ENCODE results near the gene TEX13D.

GRCh38 chrX:124348885-124349453 is 16.5 kb downstream of the TEX13D start:
- TF ChIP-seq CTCF (IDR thresholded peaks at IDR 0.05; ENCODE audit: low read length) (no peak), EZH2 (IDR thresholded peaks at IDR 0.05; ENCODE audit: borderline replicate concordance, low read length) (no peak)

All from OCI-LY1 (cell line).